NCI-H2029 (cell line): ENCODE results near the gene PDCD1LG2.
"Not testable (repeated sequence)": the region's sequence is repeated elsewhere in the genome, so short reads cannot be mapped to it uniquely, and the experiment has no call there.

Experiments
- DNase-seq: peaks from one replicate; lab custom pipeline; 2025; lab: John Stamatoyannopoulos, UW

PDCD1LG2 gene

DNA sequence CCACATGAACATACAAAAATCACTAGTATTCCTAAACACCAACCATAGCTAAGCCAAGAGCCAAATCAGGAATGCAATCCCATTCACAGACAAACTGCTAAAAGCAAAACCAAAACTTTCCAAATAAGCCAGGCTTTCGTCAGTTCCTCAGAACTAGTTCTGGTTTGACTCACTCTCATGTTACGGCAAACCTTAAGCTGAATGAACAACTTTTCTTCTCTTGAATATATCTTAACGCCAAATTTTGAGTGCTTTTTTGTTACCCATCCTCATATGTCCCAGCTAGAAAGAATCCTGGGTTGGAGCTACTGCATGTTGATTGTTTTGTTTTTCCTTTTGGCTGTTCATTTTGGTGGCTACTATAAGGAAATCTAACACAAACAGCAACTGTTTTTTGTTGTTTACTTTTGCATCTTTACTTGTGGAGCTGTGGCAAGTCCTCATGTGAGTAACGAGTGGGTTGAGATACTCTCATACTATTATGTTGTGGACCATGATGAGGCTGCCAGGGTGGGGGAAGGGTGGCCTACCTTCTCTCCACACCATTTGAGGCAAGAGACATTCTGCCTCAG is at the start of gene PDCD1LG2:
Gene PDCD1LG2 (plus strand): TSS at position 172 of the 572 bp plus-strand sequence. CDS start 12,016 bp downstream, outside the sequence.
- DNase-seq, result no peak

DNA sequence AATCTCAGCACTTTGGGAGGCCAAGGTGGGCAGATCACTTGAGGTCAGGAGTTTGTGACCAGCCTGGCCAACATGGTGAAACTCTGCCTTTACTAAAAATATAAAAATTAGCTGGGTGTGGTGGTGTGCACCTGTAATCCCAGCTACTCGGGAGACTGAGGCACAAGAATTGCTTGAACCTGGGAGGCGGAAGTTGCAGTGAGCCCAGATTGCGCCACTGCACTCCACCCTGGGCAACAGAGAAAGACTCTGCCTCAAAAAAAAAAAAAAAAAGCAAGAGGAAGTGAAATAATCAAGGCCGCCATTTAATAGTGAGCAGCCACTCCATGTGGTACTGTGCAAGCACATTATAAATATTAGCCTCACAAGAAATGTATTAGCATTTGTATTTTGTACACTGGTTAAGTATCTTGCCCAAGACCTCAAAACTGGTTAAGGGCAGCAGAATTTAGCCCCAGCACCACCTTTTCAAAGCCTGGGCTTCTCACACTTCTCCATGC is 45.5 kb upstream of the PDCD1LG2 start:
- not testable (repeated sequence) for DNase-seq

DNA sequence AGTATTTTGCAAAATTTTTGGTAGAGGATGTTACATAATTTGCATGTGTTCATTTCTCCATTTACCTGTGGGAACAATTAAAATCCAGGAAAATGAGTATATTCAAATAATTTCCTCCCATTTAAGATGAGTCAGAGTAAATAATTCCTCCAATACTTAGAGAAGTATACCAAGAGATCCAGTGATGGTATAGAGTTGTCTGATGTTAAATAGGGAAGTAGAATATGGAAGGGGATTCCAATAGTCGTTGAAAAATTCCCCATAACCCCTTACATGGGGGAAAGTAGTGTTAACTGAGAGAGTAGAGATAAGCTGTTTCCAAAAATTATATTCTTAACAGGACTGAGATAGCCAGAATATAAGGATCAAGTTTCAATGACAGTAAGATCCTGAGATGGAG is 44.3 kb upstream of the PDCD1LG2 start:
- DNase-seq, result no peak

DNA sequence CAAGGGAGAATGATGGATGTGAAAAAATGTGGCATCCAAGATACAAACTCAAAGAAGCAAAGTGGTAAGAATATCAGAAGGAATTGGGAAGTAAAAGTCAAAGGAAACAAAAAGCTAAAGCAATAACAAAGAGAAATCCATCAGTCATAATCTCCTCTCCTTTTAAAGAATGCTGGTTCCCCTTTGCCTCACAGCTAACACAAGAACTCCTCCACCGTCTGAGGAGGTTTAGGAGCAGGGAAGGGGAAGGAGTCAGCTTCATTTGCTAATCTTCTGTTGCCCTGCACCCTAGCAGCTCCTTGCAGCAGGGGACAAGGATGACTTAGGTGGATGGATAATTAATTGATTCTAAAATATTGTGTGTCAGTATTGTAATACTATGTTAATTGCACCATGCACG is 43.6 kb upstream of the PDCD1LG2 start:
- DNase-seq, result no peak

DNA sequence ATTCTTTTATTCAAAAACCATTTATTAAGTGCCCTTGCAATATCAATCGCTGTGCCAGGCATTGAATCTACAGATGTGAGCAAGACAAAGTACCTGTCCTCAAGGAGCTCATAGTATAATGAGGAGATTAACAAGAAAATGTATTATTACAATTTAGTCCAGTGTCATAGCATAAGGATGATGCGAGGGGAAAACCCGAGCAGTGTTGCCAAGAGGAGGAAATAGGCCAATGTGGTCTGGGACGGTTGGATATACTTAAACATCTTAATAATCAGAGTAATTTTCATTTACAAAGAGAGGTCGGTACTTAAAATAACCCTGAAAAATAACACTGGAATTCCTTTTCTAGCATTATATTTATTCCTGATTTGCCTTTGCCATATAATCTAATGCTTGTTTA is 41.5 kb upstream of the PDCD1LG2 start:
- no peak for DNase-seq

DNA sequence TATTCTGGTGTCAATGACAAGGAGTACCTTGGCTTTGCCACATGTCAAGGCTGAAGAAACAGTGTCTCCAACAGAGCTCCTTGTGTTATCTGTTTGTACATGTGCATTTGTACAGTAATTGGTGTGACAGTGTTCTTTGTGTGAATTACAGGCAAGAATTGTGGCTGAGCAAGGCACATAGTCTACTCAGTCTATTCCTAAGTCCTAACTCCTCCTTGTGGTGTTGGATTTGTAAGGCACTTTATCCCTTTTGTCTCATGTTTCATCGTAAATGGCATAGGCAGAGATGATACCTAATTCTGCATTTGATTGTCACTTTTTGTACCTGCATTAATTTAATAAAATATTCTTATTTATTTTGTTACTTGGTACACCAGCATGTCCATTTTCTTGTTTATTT is 40.2 kb upstream of the PDCD1LG2 start:
- DNase-seq, result no peak

DNA sequence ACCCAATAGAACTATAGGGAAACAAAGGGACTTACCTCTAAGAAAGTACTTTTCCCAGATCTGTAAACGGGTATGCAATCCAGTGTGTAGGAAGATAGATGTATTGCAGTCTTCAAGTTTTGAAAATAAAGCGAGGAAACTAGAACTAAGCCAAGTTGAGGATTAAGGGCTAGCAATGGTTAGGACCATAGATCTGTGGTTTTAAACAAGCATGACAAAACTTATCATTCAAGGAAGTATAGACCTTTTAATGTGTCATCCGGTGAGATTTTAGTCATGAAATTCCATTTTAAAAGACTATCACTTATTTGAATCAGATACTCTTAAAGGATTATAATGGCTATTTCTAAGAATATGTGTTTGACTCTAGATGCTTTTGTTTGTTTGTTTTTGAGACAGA is 39.5 kb upstream of the PDCD1LG2 start:
- DNase-seq, result no peak

DNA sequence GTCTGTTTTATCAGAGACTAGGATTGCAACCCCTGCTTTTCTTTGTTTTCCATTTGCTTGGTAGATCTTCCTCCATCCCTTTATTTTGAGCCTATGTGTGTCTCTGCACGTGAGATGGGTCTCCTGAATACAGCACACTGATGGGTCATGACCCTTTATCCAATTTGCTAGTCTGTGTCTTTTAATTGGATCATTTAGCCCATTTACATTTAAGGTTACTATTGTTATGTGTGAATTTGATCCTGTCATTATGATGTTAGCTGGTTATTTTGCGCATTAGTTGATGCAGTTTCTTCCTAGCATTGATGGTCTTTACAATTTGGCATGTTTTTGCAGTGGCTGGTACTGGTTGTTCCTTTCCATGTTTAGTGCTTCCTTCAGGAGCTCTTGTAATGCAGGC is 34.7 kb upstream of the PDCD1LG2 start:
- not testable (repeated sequence) for DNase-seq

DNA sequence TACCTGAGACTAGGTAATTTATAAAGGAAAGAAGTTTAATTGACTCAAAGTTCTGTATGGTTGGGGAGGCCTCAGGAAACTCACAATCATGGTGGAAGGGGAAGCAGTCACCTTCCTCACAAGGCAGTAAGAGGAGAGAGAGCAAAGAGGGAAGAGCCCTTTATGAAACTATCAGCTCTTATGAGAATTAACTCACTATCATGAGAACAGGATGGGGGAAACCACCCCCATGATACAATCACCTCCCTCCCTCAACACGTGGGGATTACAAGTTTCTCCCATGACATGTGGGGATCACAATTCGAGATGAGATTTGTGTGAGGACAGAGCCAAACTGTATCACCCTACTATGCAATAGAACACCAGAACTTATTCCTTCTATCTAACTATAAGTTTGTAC is 32.1 kb upstream of the PDCD1LG2 start:
- DNase-seq, result no peak

DNA sequence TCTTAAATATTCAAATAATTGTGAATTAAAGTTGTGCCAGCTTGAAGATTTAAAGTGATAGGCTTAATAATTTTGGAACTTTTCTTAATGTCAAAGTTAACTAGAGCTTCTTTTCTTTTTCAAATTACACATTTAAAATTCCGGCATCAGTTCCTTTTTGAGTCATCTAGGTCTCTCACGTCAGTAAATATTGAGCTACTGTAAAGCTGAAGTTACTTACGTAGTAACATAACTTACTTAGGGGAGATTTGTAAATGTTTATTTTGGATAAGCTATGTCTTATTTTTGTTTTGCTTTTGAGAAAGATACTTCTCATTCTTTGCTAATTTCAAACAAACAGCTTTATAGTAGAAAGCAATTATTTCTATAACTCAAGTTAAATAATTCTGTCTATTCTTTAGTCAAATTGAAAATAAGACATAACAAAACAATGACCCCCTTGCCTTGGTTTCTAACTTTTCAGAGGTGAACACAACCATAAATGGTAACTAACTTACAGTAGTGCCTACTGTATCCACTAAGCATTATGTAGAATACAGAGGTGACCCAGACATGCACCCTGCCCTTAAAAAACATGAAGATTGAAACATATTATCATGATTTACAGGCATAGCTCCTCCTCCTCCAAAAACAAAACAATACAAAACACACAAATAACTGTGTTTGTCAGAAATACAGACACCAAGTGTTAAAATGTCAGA is 30.2 kb upstream of the PDCD1LG2 start:
- no peak for DNase-seq

DNA sequence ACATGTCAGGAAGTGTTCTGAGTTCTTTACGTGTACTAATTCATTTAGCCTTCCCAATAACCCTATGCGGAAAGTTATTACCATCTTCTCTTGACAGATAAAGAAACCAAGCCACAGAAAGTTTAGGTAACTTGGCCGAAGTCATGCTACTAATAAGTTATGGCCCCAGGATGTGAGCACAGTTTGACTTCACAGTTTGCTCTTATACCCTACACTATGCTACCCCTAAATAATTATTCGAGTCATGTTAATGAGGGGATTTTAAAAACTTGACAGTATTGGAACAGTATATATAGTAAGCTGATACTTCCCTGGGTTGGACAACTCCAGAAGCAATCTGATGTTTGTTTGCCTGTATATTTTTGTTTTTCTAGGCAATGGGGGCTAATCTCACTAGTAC is 29.4 kb upstream of the PDCD1LG2 start:
- DNase-seq, result no peak

DNA sequence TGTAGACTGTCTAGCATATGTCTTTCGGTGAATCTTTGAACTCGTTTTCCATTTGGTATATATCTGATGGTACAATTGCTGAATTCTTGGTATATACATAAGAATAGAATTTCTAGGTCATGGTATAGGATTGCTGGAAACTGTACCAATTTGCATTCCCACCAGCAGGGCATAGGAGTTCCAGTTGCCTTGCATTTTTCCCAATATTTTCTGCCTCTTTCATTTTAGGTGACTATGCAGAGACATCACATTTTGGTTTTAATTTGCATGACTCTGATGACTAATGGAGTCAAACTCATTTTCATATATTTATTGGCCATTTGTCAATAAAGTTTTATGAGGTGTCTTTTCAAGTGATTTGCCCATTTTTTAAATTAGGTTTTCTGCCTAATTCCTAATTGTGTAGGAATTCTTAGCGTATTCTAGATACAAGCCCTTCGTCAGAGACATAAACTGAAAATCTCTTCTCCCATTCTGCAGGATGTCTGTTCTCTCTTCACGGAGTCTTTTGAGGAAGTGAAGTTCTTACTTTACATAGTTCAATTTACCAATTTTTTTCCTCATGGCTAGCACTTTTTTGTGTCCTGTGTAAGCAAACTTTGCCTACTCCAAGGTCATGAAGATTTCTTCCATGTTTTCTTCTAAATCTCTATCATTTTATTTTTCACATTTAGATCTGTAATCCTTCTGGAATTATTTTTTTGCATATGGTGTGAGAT is 28.9 kb upstream of the PDCD1LG2 start:
- DNase-seq, result no peak

DNA sequence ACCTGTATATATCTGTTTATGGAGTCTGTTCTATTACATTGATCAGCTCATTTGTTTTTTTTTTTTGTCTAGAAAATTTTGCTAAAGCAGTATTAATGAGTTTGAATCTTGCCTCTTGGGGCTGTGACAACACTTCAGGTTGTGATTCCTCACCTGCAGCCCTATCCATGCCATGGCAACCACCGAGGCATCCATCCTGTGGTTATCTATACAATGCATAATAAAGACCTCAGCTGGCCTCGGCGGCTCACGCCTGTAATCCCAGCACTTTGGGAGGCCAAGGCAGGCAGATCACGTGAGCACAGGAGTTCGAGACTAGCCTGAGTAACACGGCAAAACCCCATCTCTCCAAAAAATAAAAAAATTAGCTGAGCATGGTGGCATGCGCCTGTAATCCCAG is 28.1 kb upstream of the PDCD1LG2 start:
- DNase-seq, result no peak

DNA sequence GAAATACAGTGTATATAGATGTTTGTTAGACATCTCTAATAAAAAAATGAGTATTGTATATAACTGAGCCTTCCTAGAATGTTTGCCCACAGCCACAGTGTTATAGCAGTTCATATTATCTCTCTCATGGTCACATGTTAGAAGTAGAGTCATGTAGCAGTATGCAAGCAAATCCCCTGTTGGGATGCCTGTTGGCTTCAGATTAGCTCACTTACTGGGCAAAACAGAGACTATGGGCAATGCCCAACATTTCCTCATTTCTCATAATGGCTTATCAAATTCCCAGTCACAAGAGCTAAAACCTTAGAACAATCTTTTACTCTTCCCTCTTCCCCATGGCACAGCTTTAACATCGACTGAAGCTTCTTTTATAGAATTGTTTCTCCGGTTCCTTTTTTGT is 27.0 kb upstream of the PDCD1LG2 start:
- DNase-seq, result no peak

DNA sequence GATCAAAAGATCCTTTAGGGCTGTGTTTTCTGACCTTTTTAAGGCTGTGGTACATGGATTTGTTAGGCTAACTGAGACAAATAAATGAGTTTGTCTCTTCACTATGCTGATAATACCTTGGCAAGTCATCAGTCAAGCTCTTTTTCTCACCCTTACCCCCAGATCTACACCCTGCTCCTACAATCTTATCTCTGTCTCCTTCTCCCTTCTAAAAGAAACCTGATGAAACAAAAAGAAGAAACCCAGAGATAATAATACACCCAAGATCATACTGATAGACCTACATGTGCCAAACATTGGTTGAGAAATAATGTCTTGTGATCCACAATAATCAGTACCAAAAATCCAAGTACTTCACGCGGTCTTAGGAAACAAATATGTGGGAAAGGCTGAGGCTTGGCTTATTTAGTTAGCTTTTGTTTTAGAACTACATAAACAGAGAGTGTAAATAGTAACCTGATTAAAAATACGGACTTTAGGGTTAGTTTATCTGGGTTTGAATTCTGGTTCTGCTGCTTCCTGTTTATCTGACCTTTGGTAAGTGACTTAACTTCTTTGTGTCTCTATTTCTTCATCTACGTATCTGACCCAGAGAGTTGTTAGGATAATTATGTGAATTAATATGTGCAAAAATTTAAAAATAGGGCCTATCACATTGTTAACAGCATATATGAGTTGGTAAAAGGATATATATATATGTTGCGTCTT is 24.8 kb upstream of the PDCD1LG2 start:
- DNase-seq, result no peak

DNA sequence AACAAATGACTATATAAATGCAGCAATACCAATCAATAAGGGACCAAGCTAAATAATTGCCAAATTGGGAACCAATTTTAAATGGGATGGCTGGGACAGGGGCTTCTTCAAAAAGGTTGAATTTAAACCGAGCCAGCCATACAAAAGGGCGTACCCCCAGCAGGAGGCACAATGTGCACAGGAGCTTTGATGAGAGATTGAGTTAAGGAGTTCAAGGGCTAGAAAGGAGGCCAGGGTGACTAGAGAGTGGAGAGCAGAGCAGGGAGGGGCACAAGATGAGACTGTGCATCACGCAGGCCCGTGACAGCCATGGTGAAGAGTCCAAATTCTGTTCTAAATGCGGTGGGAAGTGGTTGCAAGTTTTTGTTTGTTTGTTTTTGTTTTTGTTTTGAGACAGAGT is 23.3 kb upstream of the PDCD1LG2 start:
- DNase-seq, result no peak

DNA sequence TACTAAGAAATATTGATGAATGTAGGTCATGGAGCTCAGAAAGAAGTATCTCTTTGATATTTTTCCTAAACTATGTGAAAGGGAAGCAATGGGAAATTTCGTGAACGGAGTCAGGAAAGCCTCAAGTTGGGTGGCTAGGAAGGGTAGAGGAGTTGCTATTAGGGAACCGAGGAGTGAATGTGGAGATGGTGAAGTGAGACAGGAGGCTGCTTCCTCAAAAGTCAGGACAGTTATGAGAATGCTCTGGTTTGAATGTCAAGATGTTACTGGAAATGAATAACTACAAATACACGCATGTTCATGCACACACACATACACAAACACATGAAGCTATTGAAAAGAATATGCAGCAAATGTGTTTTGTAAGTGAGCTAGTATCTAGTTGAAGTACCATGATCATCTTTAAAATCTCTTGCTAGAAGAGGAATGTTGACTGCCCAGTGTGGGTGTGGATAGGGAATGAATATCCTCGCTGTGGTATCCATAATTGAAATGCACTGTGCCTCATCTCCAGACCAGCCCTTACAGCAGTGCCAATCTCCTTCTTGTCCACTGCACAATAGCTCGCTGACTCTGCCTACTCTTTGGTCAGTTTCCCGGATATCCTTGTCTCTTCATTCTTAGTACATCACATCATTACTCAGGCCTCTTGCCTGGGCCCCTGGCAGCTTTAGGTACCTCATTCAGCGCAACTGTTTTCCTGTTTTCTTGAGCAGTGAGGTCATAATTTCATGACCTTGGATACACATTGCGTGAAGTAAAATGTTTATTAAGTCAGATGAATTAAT is 21.9 kb upstream of the PDCD1LG2 start:
- no peak for DNase-seq

DNA sequence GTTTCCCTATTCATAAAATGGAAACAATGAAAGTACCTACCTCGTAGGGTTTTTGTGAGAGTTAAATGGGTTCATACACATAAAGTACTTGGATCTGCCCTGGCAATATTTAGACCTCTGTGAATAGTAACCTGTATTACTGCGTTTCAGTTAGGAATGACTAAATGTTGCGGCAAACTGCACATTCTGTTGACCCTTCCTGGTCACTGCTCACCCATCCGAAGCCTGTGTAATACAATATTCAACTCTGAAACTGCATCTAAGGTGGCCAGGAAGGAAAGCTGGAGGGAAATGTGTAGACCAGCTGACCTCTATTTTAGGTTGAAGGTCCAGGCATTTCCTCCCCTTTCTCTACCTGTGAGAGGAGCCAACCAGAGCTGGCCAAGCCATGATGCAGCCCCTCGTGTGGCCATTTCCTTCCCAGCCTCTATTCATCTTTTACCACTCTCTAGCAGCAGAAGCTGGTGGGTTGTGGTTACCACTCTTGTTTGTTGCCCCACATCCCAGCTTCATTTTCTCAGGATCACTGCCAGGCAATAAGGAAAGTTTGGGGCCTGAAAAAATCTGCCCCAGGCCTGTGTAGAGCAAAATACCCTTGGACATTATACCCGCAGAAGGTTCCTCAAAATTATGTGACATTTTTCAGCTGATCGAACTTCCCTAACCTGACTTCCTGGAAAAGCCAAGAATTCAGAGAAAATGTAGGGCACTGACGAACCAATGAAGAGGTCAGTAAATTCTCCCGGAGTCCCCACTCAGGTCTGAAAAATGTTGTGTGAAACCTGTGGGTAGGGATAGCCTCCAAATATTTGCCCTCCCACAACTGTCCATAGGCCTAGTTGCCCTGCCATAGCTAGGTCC is 20.5 kb upstream of the PDCD1LG2 start:
- DNase-seq, result no peak

DNA sequence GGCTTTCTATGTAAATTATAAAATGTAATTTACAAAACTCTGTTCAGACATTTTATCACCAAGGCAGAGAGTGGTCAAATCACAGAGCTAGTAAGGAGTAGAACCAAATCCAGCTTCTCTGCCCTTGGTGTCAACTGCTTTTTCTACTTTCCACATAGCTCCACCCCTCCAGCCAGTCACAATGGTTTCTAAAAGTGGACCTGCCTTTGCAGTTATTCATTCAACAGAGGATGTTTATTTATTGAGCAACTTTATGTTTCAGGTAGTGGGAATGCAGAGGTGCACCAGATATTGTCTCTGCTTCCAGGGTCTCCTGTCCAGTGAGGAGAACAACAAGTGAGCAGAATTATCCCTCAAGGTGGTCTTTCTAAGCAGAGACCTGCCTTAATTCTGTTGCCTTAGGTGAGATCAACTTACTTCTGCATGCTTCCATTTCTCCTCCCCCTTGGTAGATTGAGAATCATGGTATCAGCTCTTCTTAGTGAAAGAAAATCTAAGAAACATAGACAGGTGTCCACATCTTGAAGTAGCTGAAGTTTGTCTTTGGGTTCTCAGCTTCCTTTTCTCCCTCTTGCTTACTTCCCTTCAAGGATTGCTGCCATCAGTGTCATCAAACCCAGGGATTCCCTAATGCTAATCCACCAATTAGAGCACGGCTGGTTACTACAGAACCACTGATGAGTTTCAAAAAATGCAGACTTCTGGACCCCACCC is 17.2 kb upstream of the PDCD1LG2 start:
- no peak for DNase-seq
